Measurements from ENCODE around the gene MAPKAPK2.

DNA sequence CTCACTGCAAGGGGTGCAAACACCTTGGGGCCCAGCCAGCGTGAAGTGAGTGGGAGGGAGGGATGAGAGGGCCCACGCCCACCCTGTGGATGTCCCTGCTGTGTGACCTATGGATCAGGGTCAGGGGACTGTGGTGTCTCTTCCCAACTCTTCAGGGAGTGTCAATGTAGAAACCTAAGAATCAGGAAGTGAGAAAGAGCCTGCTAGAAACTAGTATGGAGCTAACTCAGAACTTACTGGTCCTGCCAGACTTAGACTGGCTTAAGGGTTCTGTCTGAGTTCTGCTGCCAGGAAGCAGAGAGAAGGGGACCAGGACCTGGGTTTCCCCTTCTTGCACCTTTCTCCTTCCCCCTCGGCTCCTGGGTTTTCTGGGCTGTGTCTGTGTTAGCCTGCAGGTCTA lies 89.4 kb downstream of the MAPKAPK2 start:
- TF ChIP-seq, protein P1, sequence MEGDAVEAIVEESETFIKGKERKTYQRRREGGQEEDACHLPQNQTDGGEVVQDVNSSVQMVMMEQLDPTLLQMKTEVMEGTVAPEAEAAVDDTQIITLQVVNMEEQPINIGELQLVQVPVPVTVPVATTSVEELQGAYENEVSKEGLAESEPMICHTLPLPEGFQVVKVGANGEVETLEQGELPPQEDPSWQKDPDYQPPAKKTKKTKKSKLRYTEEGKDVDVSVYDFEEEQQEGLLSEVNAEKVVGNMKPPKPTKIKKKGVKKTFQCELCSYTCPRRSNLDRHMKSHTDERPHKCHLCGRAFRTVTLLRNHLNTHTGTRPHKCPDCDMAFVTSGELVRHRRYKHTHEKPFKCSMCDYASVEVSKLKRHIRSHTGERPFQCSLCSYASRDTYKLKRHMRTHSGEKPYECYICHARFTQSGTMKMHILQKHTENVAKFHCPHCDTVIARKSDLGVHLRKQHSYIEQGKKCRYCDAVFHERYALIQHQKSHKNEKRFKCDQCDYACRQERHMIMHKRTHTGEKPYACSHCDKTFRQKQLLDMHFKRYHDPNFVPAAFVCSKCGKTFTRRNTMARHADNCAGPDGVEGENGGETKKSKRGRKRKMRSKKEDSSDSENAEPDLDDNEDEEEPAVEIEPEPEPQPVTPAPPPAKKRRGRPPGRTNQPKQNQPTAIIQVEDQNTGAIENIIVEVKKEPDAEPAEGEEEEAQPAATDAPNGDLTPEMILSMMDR (IDR thresholded peaks at IDR 0.05 in 2 of 3, conservative IDR thresholded peaks at IDR 0.05 in 1 of 3; ENCODE audit: borderline replicate concordance in 1 of 3, insufficient read depth in 1 of 3, low read depth in 2 of 3, low read length in 2 of 3): no peak
- TF ChIP-seq TCF7L2 (IDR thresholded peaks at IDR 0.05; ENCODE audit: borderline replicate concordance, extremely low read depth, insufficient read depth, insufficient read length): no peak
- TF ChIP-seq, protein P2, sequence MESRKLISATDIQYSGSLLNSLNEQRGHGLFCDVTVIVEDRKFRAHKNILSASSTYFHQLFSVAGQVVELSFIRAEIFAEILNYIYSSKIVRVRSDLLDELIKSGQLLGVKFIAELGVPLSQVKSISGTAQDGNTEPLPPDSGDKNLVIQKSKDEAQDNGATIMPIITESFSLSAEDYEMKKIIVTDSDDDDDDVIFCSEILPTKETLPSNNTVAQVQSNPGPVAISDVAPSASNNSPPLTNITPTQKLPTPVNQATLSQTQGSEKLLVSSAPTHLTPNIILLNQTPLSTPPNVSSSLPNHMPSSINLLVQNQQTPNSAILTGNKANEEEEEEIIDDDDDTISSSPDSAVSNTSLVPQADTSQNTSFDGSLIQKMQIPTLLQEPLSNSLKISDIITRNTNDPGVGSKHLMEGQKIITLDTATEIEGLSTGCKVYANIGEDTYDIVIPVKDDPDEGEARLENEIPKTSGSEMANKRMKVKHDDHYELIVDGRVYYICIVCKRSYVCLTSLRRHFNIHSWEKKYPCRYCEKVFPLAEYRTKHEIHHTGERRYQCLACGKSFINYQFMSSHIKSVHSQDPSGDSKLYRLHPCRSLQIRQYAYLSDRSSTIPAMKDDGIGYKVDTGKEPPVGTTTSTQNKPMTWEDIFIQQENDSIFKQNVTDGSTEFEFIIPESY (IDR thresholded peaks at IDR 0.05; ENCODE audit: extremely low read depth, insufficient replicate concordance, low read length): no peak
- TF ChIP-seq EGR1 (IDR thresholded peaks at IDR 0.05; ENCODE audit: low read depth): no peak
- TF ChIP-seq POLR2AphosphoS5 (IDR thresholded peaks at IDR 0.05; ENCODE audit: low read depth, low read length): no peak
- no peak for TF ChIP-seq JUND (IDR thresholded peaks at IDR 0.05)
- no peak for TF ChIP-seq POLR2A (IDR thresholded peaks at IDR 0.05; ENCODE audit: borderline replicate concordance, extremely low read depth, insufficient read depth, insufficient read length)
- TF ChIP-seq RAD21 (IDR thresholded peaks at IDR 0.05; ENCODE audit: low read depth): no peak
- TF ChIP-seq ZNF274 (IDR thresholded peaks at IDR 0.05; ENCODE audit: low read depth, low read length): no peak
- no peak for TF ChIP-seq EZH2 (IDR thresholded peaks at IDR 0.05)
- TF ChIP-seq SP1 (IDR thresholded peaks at IDR 0.05; ENCODE audit: low read depth): no peak
- no peak for TF ChIP-seq EZH2phosphoT487 (IDR thresholded peaks at IDR 0.05; ENCODE audit: borderline replicate concordance)
